Esophagus muscularis mucosa (tissue), 4 donors: ENCODE measurements around the gene SKIC8. TPM values are rescaled to one million over a fixed set of nuclear protein-coding genes. Genes with fewer than 3 reads are reported as not detected.

Experiments used
- DNase-seq: peaks from one replicate; pipeline ENCODE4 v3.0.0-alpha.2; 2017; ENCODE audit errors: extremely low spot score
- H3K27ac ChIP-seq, 4 donors: fragments of 200-600 bp; sonication (generic); replicated peaks in 1 of 4; 1 replicate in 3 of 4; 2 replicates in 1 of 4; pipeline ENCODE4 v1.5.1; 2016 to 2019; ENCODE audit warnings: mild to moderate bottlenecking in 1 of 4
- H3K27me3 ChIP-seq, 4 donors: fragments of 200-600 bp; sonication (generic); one replicate each; pipeline versions ENCODE4 v1.5.1 to v1.6.0; 2016 to 2019
- H3K36me3 ChIP-seq, 4 donors: fragments of 200-600 bp; sonication (generic); one replicate each; pipeline ENCODE4 v1.5.1; 2016 to 2019
- H3K4me1 ChIP-seq, 4 donors: fragments of 200-600 bp; sonication (generic); one replicate each; pipeline ENCODE4 v1.5.1; 2016 to 2019
- H3K4me3 ChIP-seq, 4 donors: fragments of 200-600 bp; sonication (generic); 1 replicate in 2 of 4; 2 replicates in 2 of 4; pipeline ENCODE4 v1.5.1; 2016 to 2019; ENCODE audit warnings: mild to moderate bottlenecking in 4 of 4, moderate library complexity in 1 of 4
- H3K9me3 ChIP-seq, 4 donors: fragments of 200-600 bp; sonication (generic); 1 replicate in 3 of 4; 2 replicates in 1 of 4; pipeline ENCODE4 v1.5.1; 2016 to 2019
- CTCF ChIP-seq, 3 experiments: fragments of 200-600 bp in 2 of 3; fragments of 450-650 bp in 1 of 3; sonication (generic) in 2 of 3; IDR thresholded peaks; one replicate each; pipeline ENCODE4 v1.5.1; 2017 to 2019; ENCODE audit warnings: antibody characterized with exemption in 3 of 3, mild to moderate bottlenecking in 2 of 3, moderate library complexity in 1 of 3
- EP300 ChIP-seq: sonication (generic); formaldehyde crosslinking; IDR thresholded peaks from one replicate; pipeline ENCODE4 v1.6.1; 2017; ENCODE audit warnings: antibody characterized with exemption
- POLR2A ChIP-seq: fragments of 450-650 bp; IDR thresholded peaks from one replicate; pipeline ENCODE4 v1.6.1; 2017; ENCODE audit warnings: antibody characterized with exemption, moderate library complexity, mild to moderate bottlenecking, low read depth
- POLR2AphosphoS5 ChIP-seq, 2 donors: sonication (generic); formaldehyde crosslinking; IDR thresholded peaks; one replicate each; pipeline ENCODE4 v1.6.1; 2017; ENCODE audit warnings: antibody characterized with exemption in 2 of 2
- WGBS: methylation state at CpG from one replicate; pipeline ENCODE4 v1.1.5; 2018; 5-methylcytosine and 5-hydroxymethylcytosine counted together
- intact Hi-C: fragments of 100-400 bp; cut with DNase I; formaldehyde crosslinking; loops from one replicate; pipeline ENCODE4 v1.15.1; 2023
- total RNA-seq, 4 donors: library from RNA; depleted of rRNA; stranded (reverse); fragments of >200 nt; gene quantifications; one replicate each; pipeline versions ENCODE4 v1.1.0 to v1.2.1, GENCODE V29; 2016

SKIC8 gene
- total RNA-seq, 4 donors from 2014 or later: 34.7 to 52.7 (median 42.7) TPM

- 82% methylated on average over 6 of the region's 7 CpGs for WGBS
- intact Hi-C loops: loop anchor here (5.0 kb wide), 3 partner anchors 68 to 288 kb away; no protein-coding TSS in a partner anchor
- no peaks in the 10 kb centered on the region for H3K9me3 ChIP-seq
- no peak for TF ChIP-seq CTCF (IDR thresholded peaks at IDR 0.05)
- TF ChIP-seq POLR2A: no peak
- no peak for TF ChIP-seq POLR2AphosphoS5 (IDR thresholded peaks at IDR 0.05)
- TF ChIP-seq EP300: no peak
- DNase-seq: no peak
- no peaks in the 10 kb centered on the region for H3K36me3 ChIP-seq
- no peak overlapping the region for H3K27ac ChIP-seq
- H3K27me3 ChIP-seq: no peaks in the 10 kb centered on the region
- no peak overlapping the region for H3K4me3 ChIP-seq
- H3K4me1 ChIP-seq: peaks cover 0 to 6% (median 5%) of the 10 kb centered on the region in 4 donors
Observed at GRCh38 chr15:78244893-78245292, 54.5 kb downstream of the SKIC8 start.

GRCh38 chr15:78244101-78244500 lies 55.3 kb downstream of the SKIC8 start:
- no peak overlapping the region for H3K4me3 ChIP-seq
- no peak for DNase-seq
- H3K9me3 ChIP-seq: no peaks in the 10 kb centered on the region
- 86% methylated on average over 6 of the region's 6 CpGs for WGBS
- no peaks in the 10 kb centered on the region for H3K36me3 ChIP-seq
- no peak for TF ChIP-seq EP300
- no peak for TF ChIP-seq CTCF (IDR thresholded peaks at IDR 0.05)
- TF ChIP-seq POLR2AphosphoS5 (IDR thresholded peaks at IDR 0.05): no peak
- no peak for TF ChIP-seq POLR2A
- intact Hi-C loops: loop anchor here (5.0 kb wide), 3 partner anchors 67 to 287 kb away; no protein-coding TSS in a partner anchor
- no peak overlapping the region for H3K27ac ChIP-seq
- no peaks in the 10 kb centered on the region for H3K27me3 ChIP-seq
- peaks cover 0 to 6% (median 5%) of the 10 kb centered on the region in 4 donors for H3K4me1 ChIP-seq

- H3K4me1 ChIP-seq: peaks cover 0 to 6% (median 5%) of the 10 kb centered on the region in 4 donors
- no peaks in the 10 kb centered on the region for H3K9me3 ChIP-seq
- no peaks in the 10 kb centered on the region for H3K27me3 ChIP-seq
- H3K27ac ChIP-seq: no peak overlapping the region
- no peak overlapping the region for H3K4me3 ChIP-seq
- intact Hi-C loops: loop anchor here (5.0 kb wide), 3 partner anchors 66 to 286 kb away; no protein-coding TSS in a partner anchor
- 43% methylated on average over 6 of the region's 6 CpGs for WGBS
- no peak for DNase-seq
- no peaks in the 10 kb centered on the region for H3K36me3 ChIP-seq
- no peak for TF ChIP-seq EP300
- TF ChIP-seq POLR2AphosphoS5 (IDR thresholded peaks at IDR 0.05): no peak
- TF ChIP-seq CTCF (IDR thresholded peaks at IDR 0.05): no peak
- TF ChIP-seq POLR2A: no peak
Observed at GRCh38 chr15:78243491-78243941, 55.9 kb downstream of the SKIC8 start.

GRCh38 chr15:78243058-78243457 lies 56.4 kb downstream of the SKIC8 start:
- H3K9me3 ChIP-seq: no peaks in the 10 kb centered on the region
- TF ChIP-seq POLR2A: no peak
- no peak for TF ChIP-seq CTCF (IDR thresholded peaks at IDR 0.05)
- TF ChIP-seq EP300: no peak
- TF ChIP-seq POLR2AphosphoS5 (IDR thresholded peaks at IDR 0.05): no peak
- H3K4me1 ChIP-seq: peaks cover 0 to 6% (median 5%) of the 10 kb centered on the region in 4 donors
- no peak for DNase-seq
- H3K4me3 ChIP-seq: no peak overlapping the region
- no peak overlapping the region for H3K27ac ChIP-seq
- intact Hi-C loops: loop anchor here (5.0 kb wide), 3 partner anchors 66 to 286 kb away; no protein-coding TSS in a partner anchor
- 88% methylated on average over 5 of the region's 6 CpGs for WGBS
- no peaks in the 10 kb centered on the region for H3K27me3 ChIP-seq
- H3K36me3 ChIP-seq: no peaks in the 10 kb centered on the region

- no peak overlapping the region for H3K27ac ChIP-seq
- no peaks in the 10 kb centered on the region for H3K36me3 ChIP-seq
- no peak for DNase-seq
- H3K4me3 ChIP-seq: no peak overlapping the region
- peaks cover 0 to 6% (median 5%) of the 10 kb centered on the region in 4 donors for H3K4me1 ChIP-seq
- WGBS: 77% methylated on average over 5 of the region's 5 CpGs
- TF ChIP-seq POLR2AphosphoS5 (IDR thresholded peaks at IDR 0.05) (no peak), CTCF (IDR thresholded peaks at IDR 0.05) (peak in 1 of 3 experiments; percentile 36), POLR2A (no peak), EP300 (no peak)
- no peaks in the 10 kb centered on the region for H3K9me3 ChIP-seq
- intact Hi-C loops: loop anchor here (5.0 kb wide), 3 partner anchors 65 to 285 kb away; no protein-coding TSS in a partner anchor
- H3K27me3 ChIP-seq: no peaks in the 10 kb centered on the region
Observed at GRCh38 chr15:78242128-78242527, 57.3 kb downstream of the SKIC8 start.
